Parathyroid adenoma (tissue), 2 donors: ENCODE results near the gene SLC25A48.

Experiments
- H2AFZ ChIP-seq: fragments of 300-600 bp; sonication (generic); one replicate; pipeline ENCODE4 v1.7.0; 2017; ENCODE audit warnings: antibody characterized with exemption, mild to moderate bottlenecking
- H3K27ac ChIP-seq: fragments of 300-600 bp; sonication (generic); one replicate; pipeline ENCODE4 v1.7.0; 2017
- H3K27me3 ChIP-seq: fragments of 300-600 bp; sonication (generic); one replicate; pipeline ENCODE4 v1.7.0; 2017; ENCODE audit warnings: low read length; ENCODE audit not compliant: control insufficient read depth, insufficient read depth
- H3K36me3 ChIP-seq: fragments of 300-600 bp; sonication (generic); one replicate; pipeline ENCODE4 v1.7.0; 2017; ENCODE audit warnings: low read length; ENCODE audit not compliant: control insufficient read depth, insufficient read depth
- H3K4me1 ChIP-seq: fragments of 300-600 bp; sonication (generic); one replicate; pipeline ENCODE4 v1.7.0; 2017; ENCODE audit warnings: control low read depth
- H3K4me2 ChIP-seq: fragments of 300-600 bp; sonication (generic); one replicate; pipeline ENCODE4 v1.7.0; 2017; ENCODE audit warnings: low read length
- H3K4me3 ChIP-seq: fragments of 300-600 bp; sonication (generic); one replicate; pipeline ENCODE4 v1.7.0; 2017; ENCODE audit warnings: low read depth, low read length
- H3K79me2 ChIP-seq: fragments of 300-600 bp; sonication (generic); one replicate; pipeline ENCODE4 v1.7.0; 2017; ENCODE audit warnings: control low read depth
- H3K9ac ChIP-seq: fragments of 300-600 bp; sonication (generic); one replicate; pipeline ENCODE4 v1.7.0; 2017; ENCODE audit warnings: mild to moderate bottlenecking
- H3K9me3 ChIP-seq: fragments of 300-600 bp; sonication (generic); one replicate; pipeline ENCODE4 v1.7.0; 2017; ENCODE audit warnings: low read length; ENCODE audit not compliant: control insufficient read depth
- TF ChIP-seq, protein P1 (sequence below): fragments of 300-600 bp; sonication (generic); IDR thresholded peaks from one replicate; pipeline ENCODE4 v1.7.0; 2017; ENCODE audit warnings: antibody characterized with exemption, mild to moderate bottlenecking
- donor health status: primary hyperparathyroidism.

Gene SLC25A48

DNA sequence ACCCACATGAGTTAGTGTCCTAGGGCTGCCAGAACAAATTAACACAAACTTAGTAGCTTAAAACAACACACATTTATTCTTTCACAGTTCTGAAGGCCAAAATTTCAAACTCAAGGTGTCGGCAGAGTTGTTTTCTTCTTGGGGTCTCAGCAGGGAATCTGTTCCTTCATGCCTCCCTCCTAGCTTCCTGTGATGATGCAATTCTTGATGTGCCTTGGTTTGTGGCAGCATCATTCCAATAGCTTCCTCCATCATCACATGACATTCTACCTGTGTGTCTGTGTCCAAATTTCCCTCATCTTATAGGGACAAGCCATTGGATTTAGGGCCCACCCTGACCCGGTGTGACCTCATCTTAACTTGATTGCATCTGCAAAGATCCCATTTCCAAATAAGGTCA lies 12.2 kb upstream of the SLC25A48 start:
- no peak overlapping the region for H3K4me2 ChIP-seq
- TF ChIP-seq, protein P1, sequence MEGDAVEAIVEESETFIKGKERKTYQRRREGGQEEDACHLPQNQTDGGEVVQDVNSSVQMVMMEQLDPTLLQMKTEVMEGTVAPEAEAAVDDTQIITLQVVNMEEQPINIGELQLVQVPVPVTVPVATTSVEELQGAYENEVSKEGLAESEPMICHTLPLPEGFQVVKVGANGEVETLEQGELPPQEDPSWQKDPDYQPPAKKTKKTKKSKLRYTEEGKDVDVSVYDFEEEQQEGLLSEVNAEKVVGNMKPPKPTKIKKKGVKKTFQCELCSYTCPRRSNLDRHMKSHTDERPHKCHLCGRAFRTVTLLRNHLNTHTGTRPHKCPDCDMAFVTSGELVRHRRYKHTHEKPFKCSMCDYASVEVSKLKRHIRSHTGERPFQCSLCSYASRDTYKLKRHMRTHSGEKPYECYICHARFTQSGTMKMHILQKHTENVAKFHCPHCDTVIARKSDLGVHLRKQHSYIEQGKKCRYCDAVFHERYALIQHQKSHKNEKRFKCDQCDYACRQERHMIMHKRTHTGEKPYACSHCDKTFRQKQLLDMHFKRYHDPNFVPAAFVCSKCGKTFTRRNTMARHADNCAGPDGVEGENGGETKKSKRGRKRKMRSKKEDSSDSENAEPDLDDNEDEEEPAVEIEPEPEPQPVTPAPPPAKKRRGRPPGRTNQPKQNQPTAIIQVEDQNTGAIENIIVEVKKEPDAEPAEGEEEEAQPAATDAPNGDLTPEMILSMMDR: no peak
- H3K9me3 ChIP-seq: no peaks in the 10 kb centered on the region
- no peaks in the 10 kb centered on the region for H3K4me1 ChIP-seq
- H3K27ac ChIP-seq: no peak overlapping the region
- no peaks in the 10 kb centered on the region for H3K36me3 ChIP-seq
- H3K27me3 ChIP-seq: no peaks in the 10 kb centered on the region
- no peak overlapping the region for H3K9ac ChIP-seq
- no peak overlapping the region for H3K4me3 ChIP-seq
- no peak overlapping the region for H2AFZ ChIP-seq
- H3K79me2 ChIP-seq: no peaks in the 10 kb centered on the region

- Histone ChIP-seq H3K27ac (no peak overlapping the region), H3K4me2 (no peak overlapping the region), H3K9ac (no peak overlapping the region), H2AFZ (no peak overlapping the region), H3K4me1 (no peaks in the 10 kb centered on the region), H3K79me2 (no peaks in the 10 kb centered on the region), H3K27me3 (no peaks in the 10 kb centered on the region), H3K36me3 (no peaks in the 10 kb centered on the region), H3K4me3 (no peak overlapping the region), H3K9me3 (no peaks in the 10 kb centered on the region)
- TF ChIP-seq, protein P1: no peak
Observed at GRCh38 chr5:135822959-135823358, 11.5 kb upstream of the SLC25A48 start.

DNA sequence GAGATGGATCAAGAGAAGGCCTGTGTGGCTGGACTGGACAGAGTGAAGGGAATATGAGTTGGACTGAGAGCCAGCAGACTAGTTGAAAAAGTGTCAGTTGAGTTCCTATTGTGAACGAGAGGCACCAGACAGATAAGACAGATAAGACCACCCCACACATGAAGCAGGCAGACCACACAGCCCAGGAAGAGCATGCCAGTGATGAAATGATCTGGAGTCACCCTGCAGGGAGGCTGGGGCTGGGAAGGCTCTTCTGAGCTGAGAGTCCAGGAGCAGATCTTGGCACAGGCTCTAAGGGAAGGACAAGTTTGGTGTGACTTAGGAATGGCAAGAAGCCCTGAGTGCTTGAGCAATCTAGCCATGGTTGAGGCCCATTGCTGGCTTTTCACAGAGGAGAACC lies 10.6 kb upstream of the SLC25A48 start:
- Histone ChIP-seq H3K4me3 (no peak overlapping the region), H3K36me3 (no peaks in the 10 kb centered on the region), H3K79me2 (no peaks in the 10 kb centered on the region), H3K4me1 (no peaks in the 10 kb centered on the region), H3K27ac (no peak overlapping the region), H3K27me3 (no peaks in the 10 kb centered on the region), H2AFZ (no peak overlapping the region), H3K9ac (no peak overlapping the region), H3K4me2 (no peak overlapping the region), H3K9me3 (no peaks in the 10 kb centered on the region)
- TF ChIP-seq, protein P1: no peak

DNA sequence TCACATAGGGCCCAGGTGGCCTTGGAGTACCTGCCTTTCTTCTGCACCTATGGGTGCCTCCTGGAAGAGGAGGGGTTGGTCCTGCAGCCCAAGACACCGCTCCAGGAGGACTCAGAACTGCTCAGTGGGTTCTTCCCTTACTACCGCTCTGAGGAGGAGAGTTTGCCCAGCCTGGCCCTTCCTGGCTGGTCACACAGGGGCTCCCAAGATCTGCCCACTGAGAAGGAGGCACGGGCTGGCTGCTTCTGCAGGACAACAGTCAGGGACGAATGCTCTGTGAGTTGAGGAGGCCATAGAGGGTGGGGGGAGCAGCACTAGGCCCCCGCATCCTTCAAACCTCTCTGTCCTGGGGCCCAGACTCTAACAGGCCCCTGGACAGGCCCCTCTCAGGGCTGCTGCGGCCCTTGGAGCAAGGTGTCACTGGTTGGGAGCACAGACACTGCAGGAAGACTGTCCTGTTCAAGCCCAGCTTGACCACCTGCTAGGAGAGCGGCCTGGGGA lies 9.9 kb upstream of the SLC25A48 start:
- TF ChIP-seq, protein P1: no peak
- no peak overlapping the region for H3K27ac ChIP-seq
- no peaks in the 10 kb centered on the region for H3K9me3 ChIP-seq
- H3K4me3 ChIP-seq: no peak overlapping the region
- no peaks in the 10 kb centered on the region for H3K27me3 ChIP-seq
- no peak overlapping the region for H2AFZ ChIP-seq
- H3K4me1 ChIP-seq: no peaks in the 10 kb centered on the region
- no peaks in the 10 kb centered on the region for H3K36me3 ChIP-seq
- H3K79me2 ChIP-seq: no peaks in the 10 kb centered on the region
- H3K9ac ChIP-seq: no peak overlapping the region
- no peak overlapping the region for H3K4me2 ChIP-seq
